ENCODE data around the gene IGFL4.

DNA sequence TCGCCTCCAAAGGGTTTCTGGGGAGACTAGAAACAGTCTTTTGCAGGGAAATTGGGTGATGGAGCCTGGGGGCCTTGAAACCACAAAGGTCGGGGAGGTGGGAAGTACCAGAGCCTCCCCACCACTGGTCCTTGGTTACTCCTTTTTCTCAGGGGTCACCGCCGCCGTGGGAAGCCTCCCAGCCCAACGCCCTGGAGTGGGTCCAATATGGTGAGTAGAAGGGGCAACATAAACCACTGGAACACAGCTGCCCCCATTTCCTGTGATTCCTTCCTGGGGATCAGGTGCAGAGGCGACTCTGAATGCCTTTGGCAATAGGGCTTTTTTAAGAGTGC, 23.7 kb downstream of the IGFL4 start:
- TF ChIP-seq EZH2 (optimal IDR thresholded peaks at IDR 0.05; ENCODE audit: low read depth, low read length) = no peak
- TF ChIP-seq, protein P1, sequence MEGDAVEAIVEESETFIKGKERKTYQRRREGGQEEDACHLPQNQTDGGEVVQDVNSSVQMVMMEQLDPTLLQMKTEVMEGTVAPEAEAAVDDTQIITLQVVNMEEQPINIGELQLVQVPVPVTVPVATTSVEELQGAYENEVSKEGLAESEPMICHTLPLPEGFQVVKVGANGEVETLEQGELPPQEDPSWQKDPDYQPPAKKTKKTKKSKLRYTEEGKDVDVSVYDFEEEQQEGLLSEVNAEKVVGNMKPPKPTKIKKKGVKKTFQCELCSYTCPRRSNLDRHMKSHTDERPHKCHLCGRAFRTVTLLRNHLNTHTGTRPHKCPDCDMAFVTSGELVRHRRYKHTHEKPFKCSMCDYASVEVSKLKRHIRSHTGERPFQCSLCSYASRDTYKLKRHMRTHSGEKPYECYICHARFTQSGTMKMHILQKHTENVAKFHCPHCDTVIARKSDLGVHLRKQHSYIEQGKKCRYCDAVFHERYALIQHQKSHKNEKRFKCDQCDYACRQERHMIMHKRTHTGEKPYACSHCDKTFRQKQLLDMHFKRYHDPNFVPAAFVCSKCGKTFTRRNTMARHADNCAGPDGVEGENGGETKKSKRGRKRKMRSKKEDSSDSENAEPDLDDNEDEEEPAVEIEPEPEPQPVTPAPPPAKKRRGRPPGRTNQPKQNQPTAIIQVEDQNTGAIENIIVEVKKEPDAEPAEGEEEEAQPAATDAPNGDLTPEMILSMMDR (IDR thresholded peaks at IDR 0.05; ENCODE audit: low read length) = no peak; the same call in 1 of the 2 replicates
- no peak for TF ChIP-seq EZH2phosphoT487 (IDR thresholded peaks at IDR 0.05; ENCODE audit: low read length)

Measured in MM.1S (cell line).